Gastroesophageal sphincter (tissue), 3 donors: ENCODE results near the gene IL4R.

Experiments used
- CTCF ChIP-seq, 4 experiments: fragments of 200-600 bp in 2 of 4; fragments of 450-650 bp in 2 of 4; sonication (generic) in 1 of 4; IDR thresholded peaks; one replicate each; pipeline ENCODE4 v1.5.1; 2017 to 2019; ENCODE audit warnings: antibody characterized with exemption in 4 of 4, mild to moderate bottlenecking in 2 of 4, moderate library complexity in 2 of 4
- EP300 ChIP-seq: sonication (generic); formaldehyde crosslinking; IDR thresholded peaks from one replicate; pipeline ENCODE4 v1.6.1; 2017; ENCODE audit warnings: antibody characterized with exemption, mild to moderate bottlenecking

- no peak for TF ChIP-seq CTCF (IDR thresholded peaks at IDR 0.05)
- no peak for TF ChIP-seq EP300
Measured at GRCh38 chr16:27273670-27274423, 39.9 kb upstream of the IL4R start.
